Epithelial cell of proximal tubule (primary cell): ENCODE measurements around the gene ZDHHC24. TPM values are rescaled to one million over a fixed set of nuclear protein-coding genes. Genes with fewer than 3 reads are reported as not detected.

ENCODE experiments used
- DNase-seq: peaks from one replicate; pipeline ENCODE4 v3.0.0-alpha.2; 2011; ENCODE audit warnings: low read depth
- H3K4me3 ChIP-seq: 2 replicates; pipeline ENCODE4 v1.5.1; 2011; ENCODE audit warnings: low read depth, mild to moderate bottlenecking, low read length
- CTCF ChIP-seq: conservative IDR thresholded peaks from 2 replicates; pipeline ENCODE4 v1.5.1; 2012; ENCODE audit warnings: low read depth, mild to moderate bottlenecking, low read length
- total RNA-seq: library from RNA; depleted of rRNA; stranded (reverse); fragments of >200 nt; gene quantifications from 2 replicates; pipeline ENCODE4 v1.2.3, GENCODE V29; 2015

ZDHHC24 gene
- total RNA-seq, 1 donor from 2014 or later: 17.8 TPM

DNA sequence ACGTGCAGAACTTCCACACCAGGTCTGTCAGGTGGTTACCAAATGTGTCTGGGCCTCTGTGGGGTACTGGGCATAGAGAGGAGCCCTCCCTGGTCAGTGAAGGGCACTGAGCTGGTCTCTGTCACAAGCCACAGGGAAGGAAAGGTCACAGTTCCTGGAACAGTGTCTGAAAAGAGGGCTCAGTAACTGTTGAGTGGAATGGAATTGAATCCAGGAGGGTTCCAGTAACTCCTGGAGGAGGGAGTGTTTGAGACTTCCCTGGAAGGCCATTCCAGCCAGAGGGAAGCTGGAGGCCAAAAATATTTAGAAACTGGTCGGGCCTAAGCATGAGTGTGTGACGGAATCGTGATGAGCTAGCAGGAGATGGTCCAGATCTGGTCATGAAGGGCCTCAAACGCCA is 8.8 kb upstream of the ZDHHC24 start:
- TF ChIP-seq CTCF: no peak
- DNase-seq: no peak

GRCh38 chr11:66550887-66551286 is 5.0 kb upstream of the ZDHHC24 start:
- TF ChIP-seq CTCF: no peak
- H3K4me3 ChIP-seq: no peak overlapping the region
- no peak for DNase-seq

More for the DNA sequence above, 8.8 kb upstream of the ZDHHC24 start:
- H3K4me3 ChIP-seq: no peak overlapping the region

DNA sequence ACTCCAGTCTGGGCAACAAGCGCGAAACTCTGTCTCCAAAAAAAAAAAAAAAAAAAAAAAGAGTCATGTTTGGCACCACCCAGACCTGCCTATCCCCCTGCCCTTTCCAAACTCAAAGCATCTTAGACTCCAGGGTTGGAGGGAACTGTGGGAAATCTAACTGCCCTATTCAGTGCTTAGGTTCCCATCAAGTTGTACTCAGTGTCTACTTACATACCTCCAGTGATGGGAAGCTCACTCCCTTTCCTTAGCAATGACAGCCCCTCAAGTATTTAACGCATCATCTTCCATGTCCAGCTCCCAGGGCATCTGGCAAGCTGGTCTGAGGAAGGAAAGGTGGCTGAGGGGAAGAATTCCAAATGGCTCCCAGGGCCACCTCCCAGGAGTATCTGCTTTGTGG is 3.8 kb upstream of the ZDHHC24 start:
- TF ChIP-seq CTCF: no peak
- DNase-seq: no peak
- no peak overlapping the region for H3K4me3 ChIP-seq

- no peak for TF ChIP-seq CTCF
- no peak for DNase-seq
- H3K4me3 ChIP-seq: no peak overlapping the region
Measured at GRCh38 chr11:66548774-66549630, 3.2 kb upstream of the ZDHHC24 start.

DNA sequence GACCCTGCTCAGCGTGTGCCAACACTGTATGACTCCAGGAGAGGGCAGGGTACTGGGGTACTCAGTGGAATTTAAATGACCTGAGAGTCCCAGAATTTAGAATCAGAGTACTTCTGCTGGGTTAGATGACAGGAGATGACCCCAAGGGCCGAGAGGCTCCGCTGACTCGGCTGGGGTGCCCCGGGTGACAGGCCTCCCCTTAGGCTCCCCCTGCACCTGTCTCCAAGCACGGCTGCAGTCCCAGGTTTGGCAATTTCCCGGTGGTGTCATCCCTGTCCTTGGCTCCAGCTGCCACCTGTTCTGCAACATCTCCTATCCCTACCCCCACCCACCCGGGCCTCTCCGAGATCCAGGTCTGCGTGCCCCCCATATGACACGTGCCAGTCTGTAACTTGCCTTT is 2.2 kb upstream of the ZDHHC24 start:
- no peak overlapping the region for H3K4me3 ChIP-seq
- no peak for TF ChIP-seq CTCF
- no peak for DNase-seq

DNA sequence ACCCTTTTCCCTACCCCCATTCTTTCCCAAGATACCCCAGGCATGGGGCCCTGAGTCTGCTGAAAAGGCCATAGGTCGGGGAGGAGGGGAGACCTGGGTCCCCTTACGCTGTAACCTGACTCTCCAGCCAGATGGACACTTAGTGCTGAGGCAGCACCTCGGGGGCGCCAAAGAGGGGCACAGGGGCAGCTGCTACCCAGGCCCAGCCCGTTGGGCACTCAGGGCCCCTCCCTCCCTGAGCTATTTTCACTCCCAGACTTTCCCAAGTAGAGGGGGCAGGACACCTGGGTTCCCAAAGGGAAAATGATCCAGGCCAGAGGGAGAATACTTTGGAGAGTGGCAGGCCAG is 1.8 kb upstream of the ZDHHC24 start:
- H3K4me3 ChIP-seq: no peak overlapping the region
- no peak for TF ChIP-seq CTCF

More for the DNA sequence above, 1.8 kb upstream of the ZDHHC24 start:
- no peak for DNase-seq
